Peyer's patch (tissue), 4 donors: Measurements from ENCODE around the gene DCLK1. TPM values are rescaled to one million over a fixed set of nuclear protein-coding genes. Genes with fewer than 3 reads are reported as not detected.

ENCODE experiments used
- DNase-seq, 3 donors: peaks; one replicate each; pipeline ENCODE4 v3.0.0-alpha.2; 2017 to 2019
- H3K27ac ChIP-seq, 4 donors: fragments of 200-600 bp; sonication (generic); one replicate each; pipeline ENCODE4 v1.5.1; 2016 to 2019
- H3K27me3 ChIP-seq, 2 donors: fragments of 200-600 bp; sonication (generic); one replicate each; pipeline ENCODE4 v1.5.1; 2019
- H3K36me3 ChIP-seq, 3 donors: fragments of 200-600 bp; sonication (generic); one replicate each; pipeline ENCODE4 v1.5.1; 2016 to 2019
- H3K4me1 ChIP-seq, 4 donors: fragments of 200-600 bp; sonication (generic); one replicate each; pipeline ENCODE4 v1.5.1; 2016 to 2019
- H3K4me3 ChIP-seq, 4 donors: fragments of 200-600 bp; sonication (generic); 1 replicate in 3 of 4; 2 replicates in 1 of 4; pipeline ENCODE4 v1.5.1; 2016 to 2019; ENCODE audit warnings: mild to moderate bottlenecking in 1 of 4
- H3K9me3 ChIP-seq, 4 donors: fragments of 200-600 bp; sonication (generic); one replicate each; pipeline ENCODE4 v1.5.1; 2016 to 2019; ENCODE audit warnings: mild to moderate bottlenecking in 1 of 4
- POLR2A ChIP-seq, 2 donors: fragments of 450-650 bp; IDR thresholded peaks; one replicate each; pipeline ENCODE4 v1.5.1; 2017; ENCODE audit warnings: antibody characterized with exemption in 2 of 2, mild to moderate bottlenecking in 2 of 2, moderate library complexity in 2 of 2
- total RNA-seq, 4 donors: library from RNA; depleted of rRNA; stranded (reverse); fragments of >200 nt; gene quantifications; one replicate each; pipeline ENCODE4 v1.1.0, GENCODE V29; 2016
- TF ChIP-seq, protein P1 (sequence below), 6 experiments: fragments of 450-650 bp in 4 of 6; fragments of 200-600 bp in 2 of 6; sonication (generic) in 1 of 6; IDR thresholded peaks; one replicate each; pipeline ENCODE4 v1.5.1; 2017 to 2019; ENCODE audit warnings: antibody characterized with exemption in 6 of 6, mild to moderate bottlenecking in 3 of 6, moderate library complexity in 1 of 6

Gene DCLK1
- total RNA-seq, 4 donors from 2014 or later: 3.7 to 23.1 (median 9.1) TPM

- TF ChIP-seq, protein P1, sequence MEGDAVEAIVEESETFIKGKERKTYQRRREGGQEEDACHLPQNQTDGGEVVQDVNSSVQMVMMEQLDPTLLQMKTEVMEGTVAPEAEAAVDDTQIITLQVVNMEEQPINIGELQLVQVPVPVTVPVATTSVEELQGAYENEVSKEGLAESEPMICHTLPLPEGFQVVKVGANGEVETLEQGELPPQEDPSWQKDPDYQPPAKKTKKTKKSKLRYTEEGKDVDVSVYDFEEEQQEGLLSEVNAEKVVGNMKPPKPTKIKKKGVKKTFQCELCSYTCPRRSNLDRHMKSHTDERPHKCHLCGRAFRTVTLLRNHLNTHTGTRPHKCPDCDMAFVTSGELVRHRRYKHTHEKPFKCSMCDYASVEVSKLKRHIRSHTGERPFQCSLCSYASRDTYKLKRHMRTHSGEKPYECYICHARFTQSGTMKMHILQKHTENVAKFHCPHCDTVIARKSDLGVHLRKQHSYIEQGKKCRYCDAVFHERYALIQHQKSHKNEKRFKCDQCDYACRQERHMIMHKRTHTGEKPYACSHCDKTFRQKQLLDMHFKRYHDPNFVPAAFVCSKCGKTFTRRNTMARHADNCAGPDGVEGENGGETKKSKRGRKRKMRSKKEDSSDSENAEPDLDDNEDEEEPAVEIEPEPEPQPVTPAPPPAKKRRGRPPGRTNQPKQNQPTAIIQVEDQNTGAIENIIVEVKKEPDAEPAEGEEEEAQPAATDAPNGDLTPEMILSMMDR (IDR thresholded peaks at IDR 0.05): no peak
- TF ChIP-seq POLR2A (IDR thresholded peaks at IDR 0.05): no peak
- DNase-seq: no peak
- Histone ChIP-seq H3K27me3 (no peaks in the 10 kb centered on the region), H3K9me3 (no peaks in the 10 kb centered on the region), H3K27ac (no peak overlapping the region), H3K36me3 (no peaks in the 10 kb centered on the region), H3K4me1 (no peaks in the 10 kb centered on the region), H3K4me3 (no peak overlapping the region)
These were observed 349.9 kb downstream of the DCLK1 start for GRCh38 chr13:35781036-35782000.

DNA sequence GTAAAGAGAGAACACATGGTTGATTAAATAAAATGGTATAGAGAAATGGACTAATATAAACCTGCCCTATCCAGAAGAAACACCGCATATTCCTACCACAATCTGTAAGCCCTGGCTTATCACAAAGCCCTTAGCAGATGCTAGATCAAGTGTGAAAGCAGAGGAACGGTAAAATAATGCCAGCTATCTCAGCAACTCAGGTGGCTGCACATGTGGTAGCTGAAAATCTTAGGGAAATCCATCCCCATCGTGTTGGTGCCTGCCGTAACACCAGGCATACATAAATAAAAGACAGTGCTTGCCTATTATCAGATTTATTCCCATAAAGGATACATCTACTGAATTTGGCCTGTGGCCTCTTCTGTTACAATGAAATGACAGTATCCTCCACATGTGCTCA, 350.6 kb downstream of the DCLK1 start:
- Histone ChIP-seq H3K27ac (no peak overlapping the region), H3K4me3 (no peak overlapping the region), H3K27me3 (no peaks in the 10 kb centered on the region), H3K36me3 (no peaks in the 10 kb centered on the region), H3K9me3 (no peaks in the 10 kb centered on the region), H3K4me1 (no peaks in the 10 kb centered on the region)
- no peak for DNase-seq
- TF ChIP-seq, protein P1 (IDR thresholded peaks at IDR 0.05): no peak
- TF ChIP-seq POLR2A (IDR thresholded peaks at IDR 0.05): no peak

DNA sequence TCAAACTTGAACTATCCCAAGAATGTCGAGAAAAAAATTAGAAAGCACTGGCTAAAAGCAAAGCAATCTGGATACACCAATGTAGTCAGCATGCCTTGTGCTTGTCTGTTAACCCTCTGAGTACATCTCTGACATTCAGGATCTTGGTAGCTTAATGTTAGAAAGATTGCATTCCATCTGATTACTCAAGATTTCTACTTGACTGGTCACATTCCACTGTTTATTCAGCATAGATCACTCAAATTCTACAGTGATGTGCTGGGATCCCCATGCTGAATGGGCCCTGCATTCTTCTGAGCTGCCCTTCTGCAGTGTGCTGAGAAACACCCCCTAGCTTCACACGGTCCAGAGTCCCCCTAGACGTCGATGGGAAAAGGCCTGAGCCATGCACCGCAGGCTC, 359.3 kb downstream of the DCLK1 start:
- Histone ChIP-seq H3K36me3 (no peaks in the 10 kb centered on the region), H3K27ac (no peak overlapping the region), H3K4me3 (no peak overlapping the region), H3K9me3 (no peaks in the 10 kb centered on the region), H3K4me1 (no peaks in the 10 kb centered on the region), H3K27me3 (no peaks in the 10 kb centered on the region)
- TF ChIP-seq POLR2A (IDR thresholded peaks at IDR 0.05): no peak
- TF ChIP-seq, protein P1 (IDR thresholded peaks at IDR 0.05): no peak
- DNase-seq: no peak

DNA sequence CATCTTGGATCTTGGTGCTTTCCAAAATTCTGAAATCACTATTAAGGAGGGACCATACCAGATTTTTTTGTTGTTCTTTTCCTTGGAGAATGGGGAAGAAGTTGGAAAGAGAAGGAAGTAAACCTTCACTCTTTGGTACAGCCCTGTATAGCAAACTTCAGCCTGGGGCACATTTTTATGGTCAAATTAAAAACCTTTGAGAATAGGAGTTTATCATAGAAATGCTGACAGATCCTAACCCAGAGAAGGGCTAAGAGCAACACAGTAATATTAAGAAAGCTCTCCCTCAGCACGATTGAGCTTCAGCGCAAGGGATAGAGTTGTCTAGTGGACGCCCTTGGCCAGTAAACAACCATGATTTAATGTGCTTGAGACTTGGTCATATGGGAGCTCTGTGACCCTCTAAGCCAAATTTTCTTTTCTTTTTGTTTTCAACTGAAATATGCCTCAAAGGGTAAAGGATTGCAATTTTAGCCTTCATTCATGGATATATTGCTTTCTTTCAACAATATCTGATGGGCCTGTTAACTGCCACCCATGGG, 360.4 kb downstream of the DCLK1 start:
- no peaks in the 10 kb centered on the region for H3K27me3 ChIP-seq
- TF ChIP-seq, protein P1 (IDR thresholded peaks at IDR 0.05): no peak
- TF ChIP-seq POLR2A (IDR thresholded peaks at IDR 0.05): no peak
- DNase-seq: no peak
- H3K27ac ChIP-seq: no peak overlapping the region
- H3K9me3 ChIP-seq: no peaks in the 10 kb centered on the region
- H3K4me1 ChIP-seq: no peaks in the 10 kb centered on the region
- no peaks in the 10 kb centered on the region for H3K36me3 ChIP-seq
- H3K4me3 ChIP-seq: no peak overlapping the region

DNA sequence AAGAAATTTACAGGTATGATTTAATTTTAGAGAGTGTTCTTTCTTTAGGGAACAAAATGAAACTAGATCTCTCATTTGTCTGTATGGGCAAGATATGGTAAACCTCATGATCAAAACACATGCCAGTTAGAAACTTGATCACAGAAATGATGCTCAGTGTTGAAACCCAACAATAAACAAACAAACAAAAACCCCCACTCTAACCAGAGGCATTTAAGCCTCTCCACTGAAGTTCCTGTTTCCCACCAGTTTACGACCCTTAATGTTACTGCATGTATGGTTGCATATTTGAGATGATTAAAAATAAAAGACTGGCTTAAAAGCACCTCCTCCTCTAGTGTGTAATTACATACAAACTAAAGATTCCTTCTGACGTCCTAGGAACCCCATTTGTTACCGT, 361.4 kb downstream of the DCLK1 start:
- H3K27ac ChIP-seq: no peak overlapping the region
- no peaks in the 10 kb centered on the region for H3K9me3 ChIP-seq
- H3K27me3 ChIP-seq: no peaks in the 10 kb centered on the region
- DNase-seq: no peak
- H3K4me3 ChIP-seq: no peak overlapping the region
- TF ChIP-seq POLR2A (IDR thresholded peaks at IDR 0.05): no peak
- TF ChIP-seq, protein P1 (IDR thresholded peaks at IDR 0.05): no peak
- H3K36me3 ChIP-seq: no peaks in the 10 kb centered on the region
- H3K4me1 ChIP-seq: no peaks in the 10 kb centered on the region
